OCI-LY3 (cell line): ENCODE results near the gene AMOTL1.

ENCODE experiments used
- H2AFZ ChIP-seq: fragments of 200-600, 300-600 bp; shearing (Covaris generic); 2 replicates; pipeline ENCODE4 v1.6.0; 2014; ENCODE audit warnings: antibody characterized with exemption, low read depth, low read length
- H3K27ac ChIP-seq: fragments of 200-600, 300-600 bp; sonication (generic); 2 replicates; pipeline ENCODE4 v1.5.1; 2014; ENCODE audit warnings: mild to moderate bottlenecking, low read length, moderate library complexity, mixed read lengths
- H3K27me3 ChIP-seq: fragments of 200-600, 300-600 bp; sonication (generic); 2 replicates; pipeline ENCODE4 v1.6.1; 2014; ENCODE audit warnings: low read depth, low read length, mixed read lengths
- H3K36me3 ChIP-seq: fragments of 200-600, 300-600 bp; sonication (generic); replicated peaks from 2 replicates; pipeline ENCODE3; 2014; ENCODE audit warnings: low read depth, low read length, mixed read lengths
- H3K4me1 ChIP-seq: fragments of 300-600, 200-600 bp; sonication (generic); 2 replicates; pipeline ENCODE4 v1.6.1; 2014; ENCODE audit warnings: low read length, mixed read lengths
- H3K4me2 ChIP-seq: fragments of 200-600, 300-600 bp; sonication (generic); 2 replicates; pipeline ENCODE4 v1.6.1; 2014; ENCODE audit warnings: low read length, mixed read lengths
- H3K4me3 ChIP-seq: fragments of 300-600, 200-600 bp; sonication (generic); 2 replicates; pipeline ENCODE4 v1.5.1; 2014; ENCODE audit warnings: antibody characterized with exemption, mild to moderate bottlenecking, low read length, moderate library complexity
- H3K79me2 ChIP-seq: fragments of 300-600, 200-600 bp; shearing (Covaris generic); 2 replicates; pipeline ENCODE4 v1.6.1; 2014; ENCODE audit warnings: mild to moderate bottlenecking, low read length, mixed read lengths
- H3K9ac ChIP-seq: fragments of 300-600, 200-600 bp; shearing (Covaris generic); 2 replicates; pipeline ENCODE4 v1.6.0; 2014; ENCODE audit warnings: mild to moderate bottlenecking, low read length, moderate library complexity
- H3K9me3 ChIP-seq: fragments of 200-600, 300-600 bp; shearing (Covaris generic); 2 replicates; pipeline ENCODE4 v1.6.1; 2014; ENCODE audit warnings: low read length, mixed read lengths; ENCODE audit not compliant: insufficient read depth
- H4K20me1 ChIP-seq: fragments of 200-600, 300-600 bp; sonication (generic); 2 replicates; pipeline ENCODE4 v1.6.1; 2016; ENCODE audit warnings: low read length, mixed read lengths; ENCODE audit not compliant: insufficient read depth
- EZH2phosphoT487 ChIP-seq: fragments of 200-600 bp; shearing (Covaris generic); IDR thresholded peaks from 2 replicates; pipeline ENCODE4 v1.6.1; 2018; ENCODE audit warnings: antibody characterized with exemption, mixed run types, low read depth
- TF ChIP-seq, protein P1 (sequence below): fragments of 200-600, 300-600 bp; sonication (generic); IDR thresholded peaks from 2 replicates; pipeline ENCODE4 v1.5.1; 2014; ENCODE audit warnings: antibody characterized with exemption, low read length, low read depth

The AMOTL1 gene

DNA sequence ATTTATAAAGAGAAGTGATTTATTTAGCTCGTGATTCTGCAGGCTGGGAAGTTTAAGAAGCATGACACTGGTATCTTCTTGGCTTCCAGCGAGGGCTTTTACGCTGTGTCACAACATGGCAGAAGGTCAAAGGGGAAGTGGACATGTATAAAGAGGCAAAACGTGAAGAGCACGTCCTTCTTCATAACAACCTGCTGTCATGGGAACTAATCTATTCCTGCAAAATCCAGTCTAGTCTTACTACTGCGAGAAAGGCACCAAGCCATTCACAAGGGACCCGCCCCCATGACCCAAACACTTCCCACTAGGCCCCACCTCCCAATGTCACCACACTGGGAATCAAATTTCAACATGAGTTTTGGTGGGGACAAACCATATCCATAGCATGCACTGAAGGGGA lies 58.3 kb downstream of the AMOTL1 start:
- Histone ChIP-seq H3K4me2 (no peak overlapping the region), H3K9ac (no peak overlapping the region), H2AFZ (no peak overlapping the region), H3K36me3 (peaks cover 16% of the 10 kb centered on the region), H4K20me1 (no peaks in the 10 kb centered on the region), H3K27me3 (no peaks in the 10 kb centered on the region), H3K9me3 (no peaks in the 10 kb centered on the region), H3K4me3 (no peak overlapping the region), H3K27ac (no peak overlapping the region), H3K79me2 (no peaks in the 10 kb centered on the region), H3K4me1 (no peaks in the 10 kb centered on the region)
- TF ChIP-seq, protein P1, sequence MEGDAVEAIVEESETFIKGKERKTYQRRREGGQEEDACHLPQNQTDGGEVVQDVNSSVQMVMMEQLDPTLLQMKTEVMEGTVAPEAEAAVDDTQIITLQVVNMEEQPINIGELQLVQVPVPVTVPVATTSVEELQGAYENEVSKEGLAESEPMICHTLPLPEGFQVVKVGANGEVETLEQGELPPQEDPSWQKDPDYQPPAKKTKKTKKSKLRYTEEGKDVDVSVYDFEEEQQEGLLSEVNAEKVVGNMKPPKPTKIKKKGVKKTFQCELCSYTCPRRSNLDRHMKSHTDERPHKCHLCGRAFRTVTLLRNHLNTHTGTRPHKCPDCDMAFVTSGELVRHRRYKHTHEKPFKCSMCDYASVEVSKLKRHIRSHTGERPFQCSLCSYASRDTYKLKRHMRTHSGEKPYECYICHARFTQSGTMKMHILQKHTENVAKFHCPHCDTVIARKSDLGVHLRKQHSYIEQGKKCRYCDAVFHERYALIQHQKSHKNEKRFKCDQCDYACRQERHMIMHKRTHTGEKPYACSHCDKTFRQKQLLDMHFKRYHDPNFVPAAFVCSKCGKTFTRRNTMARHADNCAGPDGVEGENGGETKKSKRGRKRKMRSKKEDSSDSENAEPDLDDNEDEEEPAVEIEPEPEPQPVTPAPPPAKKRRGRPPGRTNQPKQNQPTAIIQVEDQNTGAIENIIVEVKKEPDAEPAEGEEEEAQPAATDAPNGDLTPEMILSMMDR: no peak
- no peak for TF ChIP-seq EZH2phosphoT487

DNA sequence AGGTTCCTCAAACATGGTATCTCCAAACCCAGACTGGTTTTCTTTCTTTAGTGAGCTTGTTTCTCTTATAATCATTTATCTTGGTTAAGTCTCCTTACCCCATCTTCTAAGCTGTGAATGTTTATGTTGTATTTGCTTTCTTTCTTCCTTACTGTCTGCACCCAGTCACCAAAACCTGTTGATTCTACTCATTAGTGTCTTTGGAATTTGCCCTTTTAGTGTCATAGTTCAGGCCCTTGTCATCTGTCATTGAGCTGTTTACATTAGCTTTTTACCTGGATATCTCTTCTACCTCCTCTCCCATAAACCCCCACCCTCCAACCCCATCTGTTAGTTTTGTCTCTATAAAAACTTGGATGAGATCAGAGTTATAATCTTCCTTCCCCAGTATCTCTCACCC lies 59.9 kb downstream of the AMOTL1 start:
- H3K9ac ChIP-seq: no peak overlapping the region
- no peak overlapping the region for H2AFZ ChIP-seq
- H3K9me3 ChIP-seq: no peaks in the 10 kb centered on the region
- TF ChIP-seq, protein P1: no peak
- no peak for TF ChIP-seq EZH2phosphoT487
- H3K4me1 ChIP-seq: no peaks in the 10 kb centered on the region
- no peaks in the 10 kb centered on the region for H3K79me2 ChIP-seq
- H3K4me3 ChIP-seq: no peak overlapping the region
- peaks cover 25% of the 10 kb centered on the region for H3K36me3 ChIP-seq
- H3K27me3 ChIP-seq: no peaks in the 10 kb centered on the region
- H4K20me1 ChIP-seq: no peaks in the 10 kb centered on the region
- H3K4me2 ChIP-seq: no peak overlapping the region
- no peak overlapping the region for H3K27ac ChIP-seq

DNA sequence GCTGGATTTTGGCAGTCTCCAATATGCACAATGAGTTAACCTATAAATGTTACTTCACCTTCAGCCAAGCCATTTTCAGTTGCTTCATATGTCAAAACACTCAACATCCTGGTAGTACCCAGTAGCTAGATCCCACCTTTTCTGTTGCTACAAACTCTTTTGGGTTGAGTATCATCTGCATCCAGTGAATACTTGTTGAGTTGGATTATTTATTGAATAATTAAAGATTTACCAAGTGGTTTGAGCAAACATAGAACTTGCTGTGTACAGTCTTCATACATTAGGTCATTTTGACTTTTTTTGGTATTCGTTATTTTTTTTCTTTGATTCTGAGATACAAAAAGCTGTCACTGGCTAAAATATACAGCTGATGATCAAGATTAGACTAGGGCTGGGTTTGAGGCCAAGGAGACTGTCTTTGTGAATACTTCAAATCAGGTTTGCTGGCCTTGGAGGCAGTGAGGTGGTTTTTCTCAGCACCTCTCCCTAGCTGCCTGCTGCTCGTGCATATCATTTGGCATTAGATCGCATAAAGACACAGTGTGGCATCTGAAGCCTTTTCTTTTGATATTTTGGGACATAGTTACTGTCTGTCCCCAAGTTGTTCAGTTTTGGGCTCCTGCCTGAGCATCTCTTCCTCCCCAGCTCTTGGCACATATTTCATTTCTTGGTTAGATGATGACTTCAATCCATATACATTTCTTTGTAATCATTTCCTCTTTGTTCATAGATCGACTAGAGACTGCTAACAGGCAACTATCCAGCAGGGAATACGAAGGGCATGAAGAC lies 62.8 kb downstream of the AMOTL1 start:
- TF ChIP-seq, protein P1: no peak
- TF ChIP-seq EZH2phosphoT487: no peak
- Histone ChIP-seq H4K20me1 (no peaks in the 10 kb centered on the region), H3K4me3 (no peak overlapping the region), H3K36me3 (peaks cover 24% of the 10 kb centered on the region), H3K9ac (no peak overlapping the region), H3K4me2 (no peak overlapping the region), H3K27ac (no peak overlapping the region), H2AFZ (no peak overlapping the region), H3K27me3 (no peaks in the 10 kb centered on the region), H3K79me2 (no peaks in the 10 kb centered on the region), H3K9me3 (no peaks in the 10 kb centered on the region), H3K4me1 (peaks cover 6% of the 10 kb centered on the region)

DNA sequence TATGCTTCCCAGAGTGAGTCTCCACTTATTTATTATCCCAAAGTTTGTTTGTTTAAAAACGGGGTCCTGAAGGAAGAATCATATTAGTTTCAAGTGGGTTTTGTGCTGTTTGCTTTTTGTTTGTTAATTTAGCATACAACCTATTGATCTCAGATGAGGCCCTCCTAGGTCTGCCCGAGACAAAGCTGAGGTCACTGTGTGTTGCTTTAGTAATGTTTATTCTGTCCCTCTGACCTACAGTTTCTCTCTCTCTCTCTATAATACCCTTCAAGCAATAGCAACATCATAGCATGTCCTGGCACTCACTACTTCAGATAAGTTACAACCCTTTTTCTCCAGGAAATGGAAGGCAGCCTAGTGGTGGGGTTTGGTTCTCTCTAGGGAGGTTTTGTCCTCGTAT lies 63.4 kb downstream of the AMOTL1 start:
- H2AFZ ChIP-seq: no peak overlapping the region
- H3K9me3 ChIP-seq: no peaks in the 10 kb centered on the region
- no peak overlapping the region for H3K27ac ChIP-seq
- H3K79me2 ChIP-seq: no peaks in the 10 kb centered on the region
- H3K4me1 ChIP-seq: peaks cover 6% of the 10 kb centered on the region
- H3K36me3 ChIP-seq: peaks cover 24% of the 10 kb centered on the region
- no peaks in the 10 kb centered on the region for H4K20me1 ChIP-seq
- no peak overlapping the region for H3K4me2 ChIP-seq
- H3K27me3 ChIP-seq: no peaks in the 10 kb centered on the region
- TF ChIP-seq EZH2phosphoT487: no peak
- TF ChIP-seq, protein P1: no peak
- H3K9ac ChIP-seq: no peak overlapping the region
- H3K4me3 ChIP-seq: no peak overlapping the region
